ENCODE results near the gene PROX1. TPM values are rescaled to one million over a fixed set of nuclear protein-coding genes. Genes with fewer than 3 reads are reported as not detected.

The PROX1 gene
- total and polyA plus RNA-seq, 2 of the 8 experiments (the other 6 are each of a cell fraction or from before 2014, with no cell fraction given), result 0.30 to 2.0 TPM

GRCh38 chr1:214051786-214052185 lies 64.0 kb downstream of the PROX1 start:
- no peak overlapping the region for H4K8ac ChIP-seq (ENCODE audit: extremely low read depth, insufficient read depth, low read length)
- no peak overlapping the region for H3K4ac ChIP-seq (replicated peaks; ENCODE audit: insufficient read length, low read depth, low read length)
- H2AK5ac ChIP-seq (ENCODE audit: low read depth, low read length), result no peak overlapping the region
- no peak overlapping the region for H3K4me2 ChIP-seq (ENCODE audit: insufficient read depth in 1 of 2, low read depth in 2 of 2, low read length in 2 of 2)
- no peak overlapping the region for H3K9ac ChIP-seq (replicated peaks in 1 of 4; ENCODE audit: extremely low read depth in 1 of 4, low read depth in 3 of 4, low read length in 3 of 4)
- 89% methylated on average over 4 of the region's 4 CpGs; no CpG with 5 or more reads in 1 of the 2 experiments for WGBS, 2 experiments (ENCODE audit: extremely low coverage in 1 of 2, insufficient coverage in 1 of 2, insufficient read length in 1 of 2, insufficient replicate concordance in 2 of 2, low coverage in 1 of 2, low lambda C conversion rate in 2 of 2, missing lambda C conversion rate in 1 of 2)
- H2BK15ac ChIP-seq (ENCODE audit: low read length), result no peak overlapping the region
- FAIRE-seq, result no peak
- ChIA-PET POLR2A (ENCODE audit: partially characterized antibody) (no interaction called here), CTCF (ENCODE audit: partially characterized antibody) (no interaction called here)
- H4K20me1 ChIP-seq (replicated peaks in 1 of 2; ENCODE audit: control insufficient read depth in 1 of 2, insufficient read depth in 2 of 2, low read length in 2 of 2), result no peaks in the 10 kb centered on the region
- no peak overlapping the region for H2BK20ac ChIP-seq (ENCODE audit: low read length)
- H2AFZ ChIP-seq (ENCODE audit: low read length), result no peak overlapping the region
- DNase-seq (ENCODE audit: low read depth in 1 of 2, low spot score in 2 of 2), result no peak
- H3K79me2 ChIP-seq (ENCODE audit: control insufficient read depth in 1 of 2, insufficient read depth in 2 of 2, low read length in 2 of 2), result no peaks in the 10 kb centered on the region
- no peaks in the 10 kb centered on the region for H3K4me1 ChIP-seq (replicated peaks in 1 of 4; ENCODE audit: control insufficient read depth in 3 of 4, insufficient read depth in 4 of 4, low read length in 3 of 4)
- H3K18ac ChIP-seq (ENCODE audit: extremely low read depth, low read length), result no peak overlapping the region
- H3K4me3 ChIP-seq (ENCODE audit: extremely low read depth in 1 of 4, insufficient read depth in 2 of 4, low read depth in 3 of 4, low read length in 4 of 4), result no peak overlapping the region
- TF ChIP-seq USF2 (IDR thresholded peaks at IDR 0.05; ENCODE audit: low read length), result no peak
- no peak for TF ChIP-seq RBBP5 (IDR thresholded peaks at IDR 0.05; ENCODE audit: borderline replicate concordance, low read depth, low read length)
- no peak for TF ChIP-seq RFX5 (IDR thresholded peaks at IDR 0.05; ENCODE audit: borderline replicate concordance, low read depth, low read length)
- no peak for TF ChIP-seq MAX (IDR thresholded peaks at IDR 0.05)
- no peak for TF ChIP-seq PHF8 (conservative IDR thresholded peaks at IDR 0.05; ENCODE audit: low read depth, low read length)
- TF ChIP-seq POLR2A (IDR thresholded peaks at IDR 0.05; ENCODE audit: control extremely low read depth in 1 of 2, low read depth in 2 of 2, low read length in 2 of 2), result no peak
- TF ChIP-seq ZNF274 (IDR thresholded peaks at IDR 0.05; ENCODE audit: borderline replicate concordance, extremely low read depth, low read length), result no peak
- TF ChIP-seq MAFK (IDR thresholded peaks at IDR 0.05; ENCODE audit: low read depth, low read length), result no peak
- no peak for TF ChIP-seq FOSL1 (IDR thresholded peaks at IDR 0.05; ENCODE audit: insufficient read depth, low read depth, low read length)
- TF ChIP-seq BCL11A (IDR thresholded peaks at IDR 0.05; ENCODE audit: low read depth in 2 of 2, low read length in 2 of 2), result no peak
- TF ChIP-seq KDM1A (IDR thresholded peaks at IDR 0.05; ENCODE audit: borderline replicate concordance, low read length), result no peak
- H3K56ac ChIP-seq (replicated peaks; ENCODE audit: insufficient read length, low read depth, low read length), result no peak overlapping the region
- H3K79me1 ChIP-seq (ENCODE audit: low read depth, low read length), result no peaks in the 10 kb centered on the region
- H3K9me3 ChIP-seq (ENCODE audit: insufficient read depth in 2 of 2, low read depth in 1 of 2, low read length in 1 of 2), result no peaks in the 10 kb centered on the region
- no peak overlapping the region for H2BK5ac ChIP-seq (ENCODE audit: low read depth, low read length)
- H2BK120ac ChIP-seq (replicated peaks; ENCODE audit: low read depth, low read length), result no peak overlapping the region
- no peak overlapping the region for H3K23ac ChIP-seq (ENCODE audit: insufficient read length)
- H4K5ac ChIP-seq (ENCODE audit: insufficient read length, low read depth, low read length), result no peak overlapping the region
- H3K27ac ChIP-seq (ENCODE audit: low read depth, low read length), result no peak overlapping the region
- H3K27me3 ChIP-seq (replicated peaks in 1 of 4; ENCODE audit: control insufficient read depth in 3 of 4, extremely low read depth in 1 of 4, insufficient read depth in 3 of 4, low read length in 3 of 4), result no peaks in the 10 kb centered on the region
- no peak overlapping the region for H2BK12ac ChIP-seq (ENCODE audit: low read depth, low read length)
- H3K14ac ChIP-seq (ENCODE audit: insufficient read length), result no peak overlapping the region
- H3K23me2 ChIP-seq (ENCODE audit: low read depth, low read length), result no peaks in the 10 kb centered on the region
- H3K36me3 ChIP-seq (ENCODE audit: control insufficient read depth in 2 of 4, insufficient read depth in 4 of 4, low read length in 3 of 4), result no peaks in the 10 kb centered on the region
- no peak overlapping the region for H4K91ac ChIP-seq (replicated peaks; ENCODE audit: insufficient read length, low read length)
